Measurements from ENCODE around the gene RSRC2. TPM values are rescaled to one million over a fixed set of nuclear protein-coding genes. Genes with fewer than 3 reads are reported as not detected.
"Not testable (repeated sequence)": the region's sequence is repeated elsewhere in the genome, so short reads cannot be mapped to it uniquely, and the experiment has no call there.

Gene RSRC2
- total and polyA plus RNA-seq, 9 of the 15 experiments (the other 6 are each of a cell fraction or from before 2014, with no cell fraction given): 52.6 to 123 (median 80.3) TPM

GRCh38 chr12:122484385-122484784 is 42.4 kb downstream of the RSRC2 start:
- H4K20me1 ChIP-seq (replicated peaks; ENCODE audit: control insufficient read depth, insufficient read depth, low read length); H3K4me2 ChIP-seq (ENCODE audit: insufficient read depth, low read length); H3K4me1 ChIP-seq (replicated peaks in 1 of 2; ENCODE audit: control insufficient read depth in 2 of 2, insufficient read depth in 2 of 2, low read length in 2 of 2); FAIRE-seq; H2AFZ ChIP-seq (ENCODE audit: low read depth, low read length); BruUV-seq (replicated peaks); H3K27ac ChIP-seq (ENCODE audit: extremely low read depth, low read depth, low read length); H3K9ac ChIP-seq (ENCODE audit: insufficient read depth in 1 of 2, low read depth in 2 of 2, low read length in 2 of 2); DNase-seq (ENCODE audit: extremely low read depth in 1 of 4, low spot score in 3 of 4); H3K9me1 ChIP-seq (ENCODE audit: control insufficient read depth, insufficient read depth, low read length); intact Hi-C loops (cut with micrococcal nuclease); H3K9me3 ChIP-seq (replicated peaks; ENCODE audit: control insufficient read depth, insufficient read depth, low read depth, low read length); CTCF ChIA-PET (ENCODE audit: low intra/inter-chr PET ratio); H3K79me2 ChIP-seq (ENCODE audit: control insufficient read depth, insufficient read depth, low read length); in situ Hi-C loops (cut with MboI); H3K27me3 ChIP-seq (ENCODE audit: control insufficient read depth in 2 of 2, insufficient read depth in 2 of 2, low read length in 2 of 2); H3K4me3 ChIP-seq; ATAC-seq: not testable (repeated sequence)
- peaks cover 91% of the 10 kb centered on the region for H3K36me3 ChIP-seq (ENCODE audit: control insufficient read depth, insufficient read depth, low read length)
- WGBS (ENCODE audit: insufficient coverage, low coverage, missing lambda C conversion rate): 91% methylated on average over 1 of the region's 1 CpG
- POLR2A ChIA-PET: interaction anchor here (0.6 to 7.3 kb wide), 8 partner anchors 11 to 164 kb away, joined by 3 to 125 read pairs (median 4); partner anchors contain the start of gene ZCCHC8
- 0 out of 2 replicates have a peak, but pooled peaks have one; percentile 9 for TF ChIP-seq BCOR (IDR thresholded peaks at IDR 0.05)
- TF ChIP-seq ZNF121 (CRISPR knock-in tag; conservative IDR thresholded peaks at IDR 0.05): peak; percentile 97

- Histone ChIP-seq H3K36me3 (ENCODE audit: control insufficient read depth, insufficient read depth, low read length) (peaks cover 91% of the 10 kb centered on the region), H3K4me2 (ENCODE audit: insufficient read depth, low read length) (no peak overlapping the region), H3K9ac (ENCODE audit: insufficient read depth in 1 of 2, low read depth in 2 of 2, low read length in 2 of 2) (no peak overlapping the region; a peak in 1 of 4 replicates), H3K4me1 (replicated peaks in 1 of 2; ENCODE audit: control insufficient read depth in 2 of 2, insufficient read depth in 2 of 2, low read length in 2 of 2) (peaks cover 0 to 3% of the 10 kb centered on the region in 2 experiments; a peak in 2 of 5 replicates), H3K9me1 (ENCODE audit: control insufficient read depth, insufficient read depth, low read length) (no peaks in the 10 kb centered on the region), H4K20me1 (replicated peaks; ENCODE audit: control insufficient read depth, insufficient read depth, low read length) (no peaks in the 10 kb centered on the region), H3K9me3 (replicated peaks; ENCODE audit: control insufficient read depth, insufficient read depth, low read depth, low read length) (no peaks in the 10 kb centered on the region), H3K27ac (ENCODE audit: extremely low read depth, low read depth, low read length) (no peak overlapping the region), H2AFZ (ENCODE audit: low read depth, low read length) (no peak overlapping the region), H3K27me3 (ENCODE audit: control insufficient read depth in 2 of 2, insufficient read depth in 2 of 2, low read length in 2 of 2) (no peaks in the 10 kb centered on the region), H3K4me3 (no peak overlapping the region), H3K79me2 (ENCODE audit: control insufficient read depth, insufficient read depth, low read length) (peaks cover 3% of the 10 kb centered on the region; the same call in 1 of the 3 replicates)
- 86% methylated on average over 5 of the region's 5 CpGs for WGBS (ENCODE audit: insufficient coverage, low coverage, missing lambda C conversion rate)
- no peak for ATAC-seq
- POLR2A ChIA-PET: interaction anchor here (0.6 to 7.3 kb wide), 7 partner anchors 11 to 164 kb away, joined by 3 to 125 read pairs (median 6); partner anchors contain the start of gene ZCCHC8
- FAIRE-seq: no peak
- in situ Hi-C loops (cut with MboI): no loop called here
- intact Hi-C loops (cut with micrococcal nuclease): no loop called here
- CTCF ChIA-PET (ENCODE audit: low intra/inter-chr PET ratio): interaction anchor here (0.5 kb wide), 1 partner anchor 424 kb away, joined by 3 read pairs; no protein-coding TSS in a partner anchor
- no peak for DNase-seq (ENCODE audit: extremely low read depth in 1 of 4, low spot score in 3 of 4)
- BruUV-seq (replicated peaks): no TSS peak
- no peak for TF ChIP-seq RREB1 (CRISPR knock-in tag; IDR thresholded peaks at IDR 0.05)
- no peak for TF ChIP-seq ARID3A (IDR thresholded peaks at IDR 0.05; ENCODE audit: borderline replicate concordance, low read depth, low read length)
Observed at GRCh38 chr12:122483969-122484368, 42.8 kb downstream of the RSRC2 start.

All from K562 (cell line).